ENCODE results near the gene INO80.

DNA sequence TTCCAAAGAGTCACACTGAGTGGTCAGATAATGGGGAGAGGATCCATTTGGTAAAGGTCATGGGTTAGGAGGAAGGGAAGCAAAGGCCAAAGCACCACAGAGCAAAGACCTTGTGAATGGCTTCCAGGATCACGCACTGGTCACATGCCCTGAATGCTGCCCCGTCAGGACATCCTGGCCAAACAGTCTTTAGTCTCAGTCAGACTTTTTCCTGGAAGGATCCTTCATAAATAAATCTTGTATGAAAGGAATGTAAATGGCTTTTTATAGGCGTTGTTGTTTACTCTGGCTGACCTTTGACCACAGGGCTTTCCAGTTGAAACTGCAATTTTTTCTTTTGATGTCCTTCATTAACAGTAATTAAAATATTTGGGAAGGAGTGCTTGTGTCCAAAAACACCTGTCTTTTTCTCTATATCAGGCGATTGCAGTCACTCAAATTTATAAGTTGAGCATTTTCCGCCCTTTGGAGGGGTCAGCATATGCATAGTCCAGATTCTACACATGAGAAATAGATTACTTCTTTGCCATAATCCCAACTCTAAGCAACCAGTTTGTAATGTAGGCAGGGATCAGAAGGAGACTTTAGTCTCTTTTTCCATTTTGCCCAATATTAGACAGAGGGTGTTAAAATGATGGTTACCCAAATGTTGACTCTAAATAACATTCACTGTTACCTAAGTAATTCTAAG is 114.4 kb downstream of the INO80 start:
- TF ChIP-seq, protein P1, sequence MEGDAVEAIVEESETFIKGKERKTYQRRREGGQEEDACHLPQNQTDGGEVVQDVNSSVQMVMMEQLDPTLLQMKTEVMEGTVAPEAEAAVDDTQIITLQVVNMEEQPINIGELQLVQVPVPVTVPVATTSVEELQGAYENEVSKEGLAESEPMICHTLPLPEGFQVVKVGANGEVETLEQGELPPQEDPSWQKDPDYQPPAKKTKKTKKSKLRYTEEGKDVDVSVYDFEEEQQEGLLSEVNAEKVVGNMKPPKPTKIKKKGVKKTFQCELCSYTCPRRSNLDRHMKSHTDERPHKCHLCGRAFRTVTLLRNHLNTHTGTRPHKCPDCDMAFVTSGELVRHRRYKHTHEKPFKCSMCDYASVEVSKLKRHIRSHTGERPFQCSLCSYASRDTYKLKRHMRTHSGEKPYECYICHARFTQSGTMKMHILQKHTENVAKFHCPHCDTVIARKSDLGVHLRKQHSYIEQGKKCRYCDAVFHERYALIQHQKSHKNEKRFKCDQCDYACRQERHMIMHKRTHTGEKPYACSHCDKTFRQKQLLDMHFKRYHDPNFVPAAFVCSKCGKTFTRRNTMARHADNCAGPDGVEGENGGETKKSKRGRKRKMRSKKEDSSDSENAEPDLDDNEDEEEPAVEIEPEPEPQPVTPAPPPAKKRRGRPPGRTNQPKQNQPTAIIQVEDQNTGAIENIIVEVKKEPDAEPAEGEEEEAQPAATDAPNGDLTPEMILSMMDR (IDR thresholded peaks at IDR 0.05): no peak
- TF ChIP-seq POLR2A (IDR thresholded peaks at IDR 0.05): no peak
